ENCODE data around the gene LDLRAP1.

DNA sequence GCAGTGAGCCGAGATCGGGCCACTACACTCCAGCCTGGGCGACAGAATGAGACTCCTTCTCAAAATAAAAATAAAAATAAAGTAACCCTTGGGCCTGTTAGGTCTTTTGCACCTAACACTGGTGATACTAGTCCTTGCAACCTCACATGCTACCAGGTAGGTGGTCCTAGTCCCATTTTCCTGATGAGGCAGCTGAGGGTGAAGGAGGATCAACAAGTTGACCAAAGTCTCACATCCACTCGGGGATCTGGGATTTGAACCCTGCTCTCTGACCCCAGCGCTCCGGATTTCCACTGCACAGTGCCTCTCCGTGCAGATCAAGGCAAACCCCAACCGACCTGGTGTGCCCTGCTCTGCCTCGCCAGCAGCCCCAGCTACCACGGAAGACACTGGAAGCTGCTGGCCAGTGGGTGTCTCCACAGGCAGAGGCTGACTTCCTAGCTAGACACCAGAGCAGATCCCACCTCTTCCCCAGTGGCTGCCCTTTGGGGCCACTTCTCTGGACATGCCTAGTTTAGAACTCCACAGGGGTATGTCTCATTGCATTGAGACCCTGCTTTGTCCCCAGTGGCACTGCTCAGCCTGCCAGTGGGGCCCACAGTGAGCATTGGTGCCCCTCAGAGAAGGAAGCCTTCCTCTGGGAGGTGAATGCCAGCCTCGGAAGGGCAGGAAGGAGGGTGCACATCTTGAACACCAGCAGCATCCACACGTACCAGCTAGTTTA is 27.6 kb downstream of the LDLRAP1 start:
- TF ChIP-seq POLR2AphosphoS5 (IDR thresholded peaks at IDR 0.05; ENCODE audit: low read depth, low read length) (no peak), POLR2A (IDR thresholded peaks at IDR 0.05; ENCODE audit: low read depth, low read length) (no peak), TAF1 (IDR thresholded peaks at IDR 0.05; ENCODE audit: borderline replicate concordance, low read depth, low read length) (no peak)

Measured in GM12892 (cell line).